HCT116 (cell line): ENCODE measurements around the gene RNASEH2C. TPM values are rescaled to one million over a fixed set of nuclear protein-coding genes. Genes with fewer than 3 reads are reported as not detected.

Experiments used
- ATAC-seq: fragments of 200-7000 bp; cut with Tn5 transposase; 2 replicates; pipeline ENCODE4 v1.9.1; 2020; ENCODE audit warnings: mild to moderate bottlenecking, moderate library complexity
- BruUV-seq: library from RNA; stranded (reverse); fragments of 400-500 nt; replicated peaks from 2 replicates; lab custom pipeline; 2021; lab: Mats Ljungman, UMichigan
- CTCF ChIA-PET: fragments of 300-600 bp; sonication (Branson Sonifier 250); formaldehyde crosslinking; loops from one replicate; lab custom pipeline; 2021; ENCODE audit warnings: antibody characterized with exemption; lab: Charles Lee
- POLR2A ChIA-PET: fragments of 300-600, 350-600 bp; sonication (Branson Sonifier 250); formaldehyde crosslinking; loops from one replicate; lab custom pipeline; 2021; ENCODE audit warnings: antibody characterized with exemption; lab: Charles Lee
- RAD21 ChIA-PET, 2 experiments: fragments of 300-600 bp; sonication (Branson Sonifier 250); formaldehyde crosslinking; loops; one replicate each; lab custom pipeline; 2023; ENCODE audit warnings: low total read pairs in 2 of 2; ENCODE audit not compliant: uncharacterized antibody in 2 of 2, unreplicated experiment in 2 of 2, low non-redundant PET in 1 of 2; lab: Charles Lee
- DNase-seq: peaks from one replicate; pipeline ENCODE4 v3.0.0-alpha.2; 2010; ENCODE audit warnings: low read depth, low spot score
- H2AFZ ChIP-seq: fragments of 200-600 bp; shearing (Covaris generic), sonication (generic); 2 replicates; pipeline ENCODE4 v1.6.1; 2017; ENCODE audit warnings: low read depth, mixed run types, mixed read lengths, antibody characterized with exemption, low read length; ENCODE audit not compliant: poor library complexity, severe bottlenecking
- H3K27ac ChIP-seq: 2 replicates; pipeline ENCODE4 v1.5.1; 2012; ENCODE audit warnings: low read depth, low read length
- H3K27me3 ChIP-seq: fragments of 200-600 bp; sonication (generic); 2 replicates; pipeline ENCODE4 v1.6.1; 2016; ENCODE audit warnings: mixed run types, low read length, mixed read lengths; ENCODE audit not compliant: insufficient read depth
- H3K36me3 ChIP-seq, 2 experiments: fragments of 200-500 bp in 1 of 2; fragments of 200-600 bp in 1 of 2; sonication (Bioruptor generic) in 1 of 2; sonication (generic) in 1 of 2; 2 replicates each; pipeline versions ENCODE4 v1.5.1 to v1.6.1; 2014 to 2016; ENCODE audit warnings: low read length in 2 of 2, inconsistent platforms in 1 of 2, mixed read lengths in 1 of 2, mixed run types in 1 of 2; ENCODE audit not compliant: insufficient read depth in 2 of 2, control insufficient read depth in 1 of 2
- H3K4me1 ChIP-seq, 2 experiments: fragments of 200-600 bp in 1 of 2; sonication (generic) in 1 of 2; 2 replicates each; pipeline versions ENCODE4 v1.5.1 to v1.6.1; 2012 to 2017; ENCODE audit warnings: low read length in 2 of 2, inconsistent platforms in 1 of 2, mild to moderate bottlenecking in 1 of 2, mixed read lengths in 1 of 2, mixed run types in 1 of 2, moderate library complexity in 1 of 2; ENCODE audit not compliant: insufficient read depth in 2 of 2, control insufficient read depth in 1 of 2
- H3K4me2 ChIP-seq: fragments of 200-600 bp; sonication (generic); 2 replicates; pipeline ENCODE4 v1.6.1; 2017; ENCODE audit warnings: mixed run types, low read length, mixed read lengths
- H3K4me3 ChIP-seq, 2 experiments: fragments of 200-600 bp in 1 of 2; sonication (generic) in 1 of 2; replicated peaks in 1 of 2; 2 replicates each; pipeline ENCODE4 v1.5.1; 2011 to 2016; ENCODE audit warnings: low read length in 2 of 2, control low read depth in 1 of 2, low read depth in 1 of 2, mild to moderate bottlenecking in 1 of 2, mixed read lengths in 1 of 2, mixed run types in 1 of 2
- H3K79me2 ChIP-seq: fragments of 200-600 bp; sonication (generic); 2 replicates; pipeline ENCODE4 v1.6.1; 2017; ENCODE audit warnings: mild to moderate bottlenecking, mixed run types, low read length, moderate library complexity, mixed read lengths; ENCODE audit not compliant: insufficient read depth
- H3K9ac ChIP-seq: fragments of 200-600 bp; sonication (generic); 2 replicates; pipeline ENCODE4 v1.6.1; 2016; ENCODE audit warnings: low read length, mixed read lengths
- H3K9me2 ChIP-seq: fragments of 200-600 bp; sonication (generic), shearing (Covaris generic); 2 replicates; pipeline ENCODE4 v1.6.1; 2017; ENCODE audit warnings: mixed run types, mild to moderate bottlenecking, moderate library complexity; ENCODE audit not compliant: insufficient read depth
- H3K9me3 ChIP-seq, 2 experiments: fragments of 200-500 bp in 1 of 2; fragments of 200-600 bp in 1 of 2; sonication (Bioruptor generic) in 1 of 2; sonication (generic) in 1 of 2; 2 replicates each; pipeline ENCODE4 v1.6.1; 2014 to 2017; ENCODE audit warnings: low read length in 2 of 2, mixed read lengths in 2 of 2, inconsistent platforms in 1 of 2, low read depth in 1 of 2, mild to moderate bottlenecking in 1 of 2, mixed run types in 1 of 2, moderate library complexity in 1 of 2; ENCODE audit not compliant: control insufficient read depth in 1 of 2, insufficient read depth in 1 of 2
- H4K20me1 ChIP-seq: fragments of 200-600 bp; sonication (generic), shearing (Covaris generic); 2 replicates; pipeline ENCODE4 v1.6.1; 2017; ENCODE audit warnings: mixed run types, mild to moderate bottlenecking, moderate library complexity; ENCODE audit not compliant: insufficient read depth
- CBX3 ChIP-seq: IDR thresholded peaks from 2 replicates; pipeline ENCODE4 v1.6.1; 2012; ENCODE audit warnings: low read depth
- EGR1 ChIP-seq: IDR thresholded peaks from 2 replicates; pipeline ENCODE4 v1.6.1; 2012; ENCODE audit warnings: low read depth
- ELF1 ChIP-seq: IDR thresholded peaks from 2 replicates; pipeline ENCODE4 v1.6.1; 2012; ENCODE audit warnings: low read depth, borderline replicate concordance
- FOSL1 ChIP-seq: IDR thresholded peaks from 2 replicates; pipeline ENCODE4 v1.6.1; 2012; ENCODE audit warnings: low read depth
- JUND ChIP-seq: IDR thresholded peaks from 2 replicates; pipeline ENCODE4 v1.6.1; 2012
- MAX ChIP-seq: IDR thresholded peaks from 2 replicates; pipeline ENCODE4 v1.6.1; 2012
- POLR2A ChIP-seq: IDR thresholded peaks from 2 replicates; pipeline ENCODE4 v1.7.0; 2011; ENCODE audit warnings: borderline replicate concordance; ENCODE audit not compliant: insufficient read depth, insufficient read length; ENCODE audit errors: extremely low read depth
- POLR2AphosphoS5 ChIP-seq: IDR thresholded peaks from 2 replicates; pipeline ENCODE4 v1.6.1; 2011; ENCODE audit warnings: mild to moderate bottlenecking, low read depth, low read length, moderate library complexity
- RAD21 ChIP-seq: IDR thresholded peaks from 2 replicates; pipeline ENCODE4 v1.6.1; 2012; ENCODE audit warnings: low read depth, mild to moderate bottlenecking
- REST ChIP-seq: IDR thresholded peaks from 2 replicates; pipeline ENCODE4 v1.6.1; 2012; ENCODE audit warnings: low read depth
- SIN3A ChIP-seq: IDR thresholded peaks from 2 replicates; pipeline ENCODE4 v1.6.1; 2012; ENCODE audit warnings: low read depth
- SP1 ChIP-seq: IDR thresholded peaks from 2 replicates; pipeline ENCODE4 v1.6.1; 2012; ENCODE audit warnings: low read depth
- TCF7L2 ChIP-seq: IDR thresholded peaks from 2 replicates; pipeline ENCODE4 v1.7.0; 2011; ENCODE audit warnings: borderline replicate concordance, inconsistent platforms; ENCODE audit not compliant: insufficient read depth, insufficient read length; ENCODE audit errors: extremely low read depth
- ZBTB33 ChIP-seq: IDR thresholded peaks from 2 replicates; pipeline ENCODE4 v1.6.1; 2011; ENCODE audit warnings: mild to moderate bottlenecking, low read length, moderate library complexity; ENCODE audit not compliant: insufficient replicate concordance; ENCODE audit errors: extremely low read depth
- ZFX ChIP-seq: fragments of 450-650 bp; IDR thresholded peaks from 2 replicates; pipeline ENCODE4 v1.6.1; 2017
- ZNF274 ChIP-seq: fragments of 200-500 bp; sonication (Bioruptor generic); IDR thresholded peaks from 2 replicates; pipeline ENCODE4 v1.6.1; 2014; ENCODE audit warnings: mild to moderate bottlenecking, low read depth, low read length, inconsistent platforms
- intact Hi-C: fragments of 100-400 bp; cut with micrococcal nuclease; formaldehyde crosslinking; loops from 2 replicates; pipeline ENCODE4 v1.10.0; 2022
- total RNA-seq: library from RNA; stranded (reverse); gene quantifications from one replicate; pipeline ENCODE4 v1.2.1, GENCODE V29; 2021; ENCODE audit not compliant: unreplicated experiment

RNASEH2C gene
- total RNA-seq, 1 experiment from 2014 or later = 28.5 TPM

- CTCF ChIA-PET = interaction anchor here (0.9 kb wide), 1 partner anchor 12 kb away, joined by 3 read pairs; no protein-coding TSS in a partner anchor
- Histone ChIP-seq H3K4me2 (no peak overlapping the region), H3K9ac (no peak overlapping the region), H3K4me1 (peaks cover 2 to 14% of the 10 kb centered on the region in 2 experiments; a peak in 2 of 4 replicates), H3K9me2 (no peaks in the 10 kb centered on the region), H3K79me2 (no peaks in the 10 kb centered on the region), H4K20me1 (no peaks in the 10 kb centered on the region), H3K9me3 (no peaks in the 10 kb centered on the region; a peak in 1 of 4 replicates), H3K4me3 (no peak overlapping the region), H2AFZ (no peak overlapping the region), H3K36me3 (no peaks in the 10 kb centered on the region), H3K27ac (no peak overlapping the region), H3K27me3 (no peaks in the 10 kb centered on the region)
- RAD21 ChIA-PET = no interaction called here
- no peak for TF ChIP-seq CBX3
- no peak for TF ChIP-seq JUND
- TF ChIP-seq ZNF274 = no peak
- no peak for TF ChIP-seq EGR1
- TF ChIP-seq ELF1 = no peak
- TF ChIP-seq TCF7L2 = no peak
- TF ChIP-seq REST = no peak
- TF ChIP-seq POLR2A = no peak
- no peak for TF ChIP-seq MAX
- TF ChIP-seq ZBTB33 = no peak
- no peak for TF ChIP-seq POLR2AphosphoS5
- no peak for TF ChIP-seq SIN3A
- TF ChIP-seq FOSL1 = no peak
- TF ChIP-seq RAD21 = no peak
- TF ChIP-seq ZFX = no peak
- TF ChIP-seq SP1 = no peak
- DNase-seq = no peak
- intact Hi-C loops = no loop called here
- POLR2A ChIA-PET = no interaction called here
- no TSS peak for BruUV-seq
- ATAC-seq = no peak
Measured at GRCh38 chr11:65767406-65767805, 46.8 kb upstream of the RNASEH2C start.
